Natural killer cell (primary cell): ENCODE data around the gene EN2. TPM values are rescaled to one million over a fixed set of nuclear protein-coding genes. Genes with fewer than 3 reads are reported as not detected.

ENCODE experiments used
- ATAC-seq, 3 donors: fragments of 150-1000 bp in 2 of 3; fragments of 200-7000 bp in 1 of 3; cut with Tn5 transposase; 1 replicate in 1 of 3; 2 replicates in 2 of 3; pipeline ENCODE4 v1.10.0; 2021; ENCODE audit warnings: mild to moderate bottlenecking in 2 of 3, moderate library complexity in 2 of 3
- DNase-seq, 2 donors: peaks; one replicate each; pipeline versions ENCODE4 v3.0.0 to v3.0.0-alpha.2; 2013 to 2021; ENCODE audit warnings: mixed read lengths in 1 of 2
- H3K27ac ChIP-seq: one replicate; pipeline ENCODE4 v1.5.1; 2013; ENCODE audit warnings: mild to moderate bottlenecking, low read length
- H3K27me3 ChIP-seq: one replicate; pipeline ENCODE4 v1.6.1; 2013; ENCODE audit warnings: low read length; ENCODE audit not compliant: control insufficient read depth, insufficient read depth
- H3K36me3 ChIP-seq: one replicate; pipeline ENCODE4 v1.6.1; 2013; ENCODE audit warnings: low read length; ENCODE audit not compliant: control insufficient read depth, insufficient read depth
- H3K4me1 ChIP-seq: one replicate; pipeline ENCODE4 v1.6.1; 2013; ENCODE audit warnings: low read length; ENCODE audit not compliant: control insufficient read depth, insufficient read depth
- H3K4me3 ChIP-seq: one replicate; pipeline ENCODE4 v1.5.1; 2013; ENCODE audit warnings: low read length
- H3K9me3 ChIP-seq: one replicate; pipeline ENCODE4 v1.6.1; 2013; ENCODE audit warnings: low read length; ENCODE audit not compliant: control insufficient read depth, insufficient read depth
- H3K27ac Mint-ChIP-seq, 2 donors: one replicate each; pipeline ENCODE4 v1.8.0; 2022; ENCODE audit warnings: mild to moderate bottlenecking in 2 of 2, mixed read lengths in 2 of 2, moderate library complexity in 1 of 2
- H3K27me3 Mint-ChIP-seq, 2 donors: one replicate each; pipeline ENCODE4 v1.8.0; 2022; ENCODE audit warnings: low read depth in 2 of 2, mixed read lengths in 2 of 2
- H3K36me3 Mint-ChIP-seq: one replicate; pipeline ENCODE4 v1.8.0; 2022; ENCODE audit warnings: mixed read lengths
- H3K4me1 Mint-ChIP-seq, 2 donors: one replicate each; pipeline ENCODE4 v1.8.0; 2022; ENCODE audit warnings: mixed read lengths in 2 of 2
- H3K4me3 Mint-ChIP-seq: one replicate; pipeline ENCODE4 v1.8.0; 2022; ENCODE audit warnings: mild to moderate bottlenecking, moderate library complexity, mixed read lengths
- H3K9me3 Mint-ChIP-seq, 2 donors: one replicate each; pipeline ENCODE4 v1.8.0; 2022; ENCODE audit warnings: mixed read lengths in 2 of 2
- CTCF ChIP-seq: fragments of 200-600 bp; IDR thresholded peaks from one replicate; pipeline ENCODE4 v1.8.0; 2022; ENCODE audit warnings: antibody characterized with exemption
- WGBS: methylation state at CpG from one replicate; pipeline ENCODE4 v1.1.7; 2013; ENCODE audit warnings: missing lambda C conversion rate; ENCODE audit not compliant: insufficient coverage; 5-methylcytosine and 5-hydroxymethylcytosine counted together
- intact Hi-C: fragments of 100-400 bp; cut with micrococcal nuclease; formaldehyde crosslinking; loops from one replicate; pipeline ENCODE4 v1.14.2; 2022
- total RNA-seq, 4 donors: library from RNA; stranded (reverse); fragments of 120-200 nt in 1 of 4; gene quantifications; one replicate each; pipeline versions ENCODE4 v1.2.3 to v1.2.4, GENCODE V29; 2013 to 2022

Gene EN2
- total RNA-seq, 3 donors from 2014 or later (not counting 1 experiment from before 2014, with no cell fraction given) = not detected

- ATAC-seq (no peak), DNase-seq (no peak)
- H3K27ac Mint-ChIP-seq = no peak overlapping the region
- TF ChIP-seq CTCF = no peak
- intact Hi-C loops = no loop called here
- Histone ChIP-seq H3K27ac (no peak overlapping the region), H3K27me3 (peaks cover 42% of the 10 kb centered on the region), H3K4me3 (no peak overlapping the region), H3K36me3 (no peaks in the 10 kb centered on the region), H3K9me3 (no peaks in the 10 kb centered on the region), H3K4me1 (peaks cover 12% of the 10 kb centered on the region)
- H3K4me3 Mint-ChIP-seq = no peak overlapping the region
- no peaks in the 10 kb centered on the region for H3K9me3 Mint-ChIP-seq
- no peaks in the 10 kb centered on the region for H3K36me3 Mint-ChIP-seq
- WGBS = 84% methylated on average over 7 of the region's 13 CpGs
- peaks cover 57 to 72% of the 10 kb centered on the region in 2 donors for H3K27me3 Mint-ChIP-seq
- H3K4me1 Mint-ChIP-seq = peaks cover 12 to 14% of the 10 kb centered on the region in 2 donors
These were observed 55.8 kb downstream of the EN2 start for GRCh38 chr7:155513543-155514285.

- no peaks in the 10 kb centered on the region for H3K9me3 Mint-ChIP-seq
- H3K4me1 Mint-ChIP-seq = peaks cover 9 to 10% of the 10 kb centered on the region in 2 donors
- no peak for TF ChIP-seq CTCF
- DNase-seq (no peak), ATAC-seq (no peak)
- H3K27me3 Mint-ChIP-seq = peaks cover 51 to 66% of the 10 kb centered on the region in 2 donors
- intact Hi-C loops = no loop called here
- Histone ChIP-seq H3K36me3 (no peaks in the 10 kb centered on the region), H3K27me3 (peaks cover 39% of the 10 kb centered on the region), H3K4me1 (peaks cover 11% of the 10 kb centered on the region), H3K9me3 (no peaks in the 10 kb centered on the region), H3K4me3 (no peak overlapping the region), H3K27ac (no peak overlapping the region)
- H3K36me3 Mint-ChIP-seq = no peaks in the 10 kb centered on the region
- no peak overlapping the region for H3K27ac Mint-ChIP-seq
- WGBS = 86% methylated on average over 8 of the region's 8 CpGs
- no peak overlapping the region for H3K4me3 Mint-ChIP-seq
These were observed 56.4 kb downstream of the EN2 start for GRCh38 chr7:155514296-155514695.

Other genes starting within 250 kb of the EN2 start
- 100 to 1,000 TPM in 1 of 3 donors, 10 to 100 TPM in 2; 66.7 to 115 (median 84.5) TPM for gene INSIG1, start 160.3 kb upstream of the EN2 start, total RNA-seq
- gene CNPY1, start 88.4 kb downstream of the EN2 start, total RNA-seq = not detected
- 100 to 1,000 TPM; 161 to 182 (median 182) TPM for gene RBM33, start 186.5 kb downstream of the EN2 start, total RNA-seq